Vagina (tissue), 2 donors: ENCODE data around the gene EEF2K. TPM values are rescaled to one million over a fixed set of nuclear protein-coding genes. Genes with fewer than 3 reads are reported as not detected.

ENCODE experiments used
- DNase-seq, 2 donors: peaks; one replicate each; pipeline ENCODE4 v3.0.0-alpha.2; 2017; ENCODE audit errors: extremely low spot score in 2 of 2
- H3K27ac ChIP-seq: fragments of 200-600 bp; sonication (generic); one replicate; pipeline ENCODE4 v1.5.1; 2019
- H3K27me3 ChIP-seq: fragments of 200-600 bp; sonication (generic); one replicate; pipeline ENCODE4 v1.5.1; 2019
- H3K36me3 ChIP-seq, 2 donors: fragments of 200-600 bp; sonication (generic); one replicate each; pipeline ENCODE4 v1.5.1; 2017 to 2019
- H3K4me1 ChIP-seq: fragments of 200-600 bp; sonication (generic); one replicate; pipeline ENCODE4 v1.5.1; 2019
- H3K4me3 ChIP-seq, 2 donors: fragments of 200-600 bp; sonication (generic); 1 replicate in 1 of 2; 2 replicates in 1 of 2; pipeline ENCODE4 v1.5.1; 2016 to 2019
- H3K9me3 ChIP-seq: fragments of 200-600 bp; sonication (generic); one replicate; pipeline ENCODE4 v1.5.1; 2019
- CTCF ChIP-seq, 3 experiments: fragments of 450-650 bp in 2 of 3; fragments of 200-600 bp in 1 of 3; sonication (generic) in 1 of 3; IDR thresholded peaks; one replicate each; pipeline ENCODE4 v1.5.1; 2017 to 2019; ENCODE audit warnings: antibody characterized with exemption in 3 of 3, mild to moderate bottlenecking in 2 of 3, moderate library complexity in 2 of 3
- POLR2A ChIP-seq, 2 donors: fragments of 450-650 bp; IDR thresholded peaks; one replicate each; pipeline ENCODE4 v1.6.1; 2017; ENCODE audit warnings: antibody characterized with exemption in 2 of 2, mild to moderate bottlenecking in 2 of 2, moderate library complexity in 2 of 2
- POLR2AphosphoS5 ChIP-seq, 2 donors: sonication (generic); formaldehyde crosslinking; IDR thresholded peaks; one replicate each; pipeline ENCODE4 v1.9.0; 2017; ENCODE audit warnings: antibody characterized with exemption in 2 of 2, mild to moderate bottlenecking in 2 of 2, low read depth in 1 of 2; ENCODE audit not compliant: insufficient read depth in 1 of 2
- intact Hi-C: fragments of 100-400 bp; cut with DNase I; formaldehyde crosslinking; loops from one replicate; pipeline ENCODE4 v1.15.1; 2023
- total RNA-seq: library from RNA; depleted of rRNA; stranded (reverse); fragments of >200 nt; gene quantifications from one replicate; pipeline ENCODE4 v1.2.3, GENCODE V29; 2016

Gene EEF2K
- total RNA-seq, 1 donor from 2014 or later: 50.3 TPM

- DNase-seq: no peak
- TF ChIP-seq CTCF (IDR thresholded peaks at IDR 0.05): no peak
- TF ChIP-seq POLR2A (IDR thresholded peaks at IDR 0.05): no peak
- no peak for TF ChIP-seq POLR2AphosphoS5 (IDR thresholded peaks at IDR 0.05; ENCODE audit: insufficient read depth in 1 of 2, low read depth in 1 of 2)
Measured at GRCh38 chr16:22204091-22204655, 1.9 kb upstream of the EEF2K start.

GRCh38 chr16:22205577-22206012 is 483 bp upstream of the EEF2K start:
- intact Hi-C loops: loop anchor here (5.0 to 10.0 kb wide), 2 partner anchors 37 to 169 kb away; partner anchors contain the start of gene CDR2
- Histone ChIP-seq H3K36me3 (no peaks in the 10 kb centered on the region), H3K4me1 (peaks cover 48% of the 10 kb centered on the region), H3K27ac (peak overlapping the region; percentile 83), H3K9me3 (no peaks in the 10 kb centered on the region), H3K27me3 (no peaks in the 10 kb centered on the region), H3K4me3 (peak overlapping the region; percentile 78 to 88)
- TF ChIP-seq POLR2AphosphoS5 (IDR thresholded peaks at IDR 0.05; ENCODE audit: insufficient read depth in 1 of 2, low read depth in 1 of 2) (no peak), CTCF (IDR thresholded peaks at IDR 0.05) (no peak), POLR2A (IDR thresholded peaks at IDR 0.05) (no peak)
- no peak for DNase-seq

More at GRCh38 chr16:22204091-22204655, 1.9 kb upstream of the EEF2K start:
- intact Hi-C loops: loop anchor here (10.0 kb wide), 1 partner anchor 171 kb away; the partner anchor contains the start of gene CDR2
- H3K9me3 ChIP-seq: no peaks in the 10 kb centered on the region
- no peaks in the 10 kb centered on the region for H3K36me3 ChIP-seq
- H3K27me3 ChIP-seq: no peaks in the 10 kb centered on the region
- H3K4me3 ChIP-seq: no peak overlapping the region
- no peak overlapping the region for H3K27ac ChIP-seq
- H3K4me1 ChIP-seq: peaks cover 48% of the 10 kb centered on the region

GRCh38 chr16:22206842-22207714 is 1.0 kb downstream of the EEF2K start:
- Histone ChIP-seq H3K27me3 (no peaks in the 10 kb centered on the region), H3K4me3 (peak overlapping the region; percentile 78 to 88), H3K27ac (peak overlapping the region; percentile 83), H3K36me3 (no peaks in the 10 kb centered on the region), H3K4me1 (peaks cover 63% of the 10 kb centered on the region), H3K9me3 (no peaks in the 10 kb centered on the region)
- no peak for TF ChIP-seq POLR2A (IDR thresholded peaks at IDR 0.05)
- peak in 1 of 2 donors; percentile 6 for TF ChIP-seq POLR2AphosphoS5 (IDR thresholded peaks at IDR 0.05; ENCODE audit: insufficient read depth in 1 of 2, low read depth in 1 of 2)
- intact Hi-C loops: loop anchor here (5.0 to 10.0 kb wide), 2 partner anchors 35 to 168 kb away; partner anchors contain the start of gene CDR2
- no peak for DNase-seq

- peak overlapping the region; percentile 83 for H3K27ac ChIP-seq
- H3K4me1 ChIP-seq: peaks cover 68% of the 10 kb centered on the region
- H3K36me3 ChIP-seq: no peaks in the 10 kb centered on the region
- peak overlapping the region; percentile 78 to 88 for H3K4me3 ChIP-seq
- H3K27me3 ChIP-seq: no peaks in the 10 kb centered on the region
- DNase-seq: no peak
- TF ChIP-seq POLR2A (IDR thresholded peaks at IDR 0.05) (no peak), POLR2AphosphoS5 (IDR thresholded peaks at IDR 0.05; ENCODE audit: insufficient read depth in 1 of 2, low read depth in 1 of 2) (no peak), CTCF (IDR thresholded peaks at IDR 0.05) (no peak)
- intact Hi-C loops: loop anchor here (5.0 to 10.0 kb wide), 2 partner anchors 34 to 167 kb away; partner anchors contain the start of gene CDR2
- no peaks in the 10 kb centered on the region for H3K9me3 ChIP-seq
Measured at GRCh38 chr16:22207715-22208360, 1.8 kb downstream of the EEF2K start.

GRCh38 chr16:22210285-22210684 is 4.2 kb downstream of the EEF2K start:
- Histone ChIP-seq H3K36me3 (peaks cover 0 to 7% of the 10 kb centered on the region in 2 donors), H3K27me3 (no peaks in the 10 kb centered on the region), H3K27ac (peak overlapping the region; percentile 82), H3K4me3 (peak overlapping the region in 1 of 2 donors; percentile 14), H3K9me3 (no peaks in the 10 kb centered on the region), H3K4me1 (peaks cover 71% of the 10 kb centered on the region)
- DNase-seq: no peak
- intact Hi-C loops: no loop called here
- TF ChIP-seq POLR2AphosphoS5 (IDR thresholded peaks at IDR 0.05; ENCODE audit: insufficient read depth in 1 of 2, low read depth in 1 of 2): no peak
- no peak for TF ChIP-seq POLR2A (IDR thresholded peaks at IDR 0.05)
- no peak for TF ChIP-seq CTCF (IDR thresholded peaks at IDR 0.05)
